Measurements from ENCODE around the gene TEAD1.
A peak's percentile ranks its signal among the peaks of the same experiment; 100 is the strongest.

TEAD1 gene

GRCh38 chr11:12743834-12744449, 69.7 kb downstream of the TEAD1 start:
- Histone ChIP-seq H3K27ac (ENCODE audit: low read length) (peak overlapping the region; percentile 88), H3F3A (ENCODE audit: insufficient read depth, low read length) (peaks cover 34% of the 10 kb centered on the region), H3K79me2 (ENCODE audit: low read length) (peaks cover 89% of the 10 kb centered on the region), H3K9me3 (replicated peaks; ENCODE audit: insufficient read depth, low read length) (no peaks in the 10 kb centered on the region), H3K9ac (ENCODE audit: low read length) (peak overlapping the region; percentile 60), H3K9me2 (replicated peaks; ENCODE audit: insufficient read depth, low read length) (no peaks in the 10 kb centered on the region), H3K4me1 (ENCODE audit: low read length) (peaks cover 49% of the 10 kb centered on the region), H2AFZ (ENCODE audit: low read length) (no peak overlapping the region), H3K36me3 (replicated peaks; ENCODE audit: insufficient read depth, low read length) (no peaks in the 10 kb centered on the region), H3K27me3 (replicated peaks; ENCODE audit: insufficient read depth, low read length) (no peaks in the 10 kb centered on the region), H4K20me1 (ENCODE audit: insufficient read depth, low read length) (no peaks in the 10 kb centered on the region), H3K4me3 (ENCODE audit: low read length) (peak overlapping the region; percentile 38), H3K4me2 (ENCODE audit: low read depth, low read length) (peak overlapping the region; percentile 89)
- TF ChIP-seq EZH2phosphoT487 (IDR thresholded peaks at IDR 0.05; ENCODE audit: low read length), result no peak
- no peak for TF ChIP-seq EZH2 (optimal IDR thresholded peaks at IDR 0.05; ENCODE audit: low read depth, low read length)
- TF ChIP-seq, protein P1, sequence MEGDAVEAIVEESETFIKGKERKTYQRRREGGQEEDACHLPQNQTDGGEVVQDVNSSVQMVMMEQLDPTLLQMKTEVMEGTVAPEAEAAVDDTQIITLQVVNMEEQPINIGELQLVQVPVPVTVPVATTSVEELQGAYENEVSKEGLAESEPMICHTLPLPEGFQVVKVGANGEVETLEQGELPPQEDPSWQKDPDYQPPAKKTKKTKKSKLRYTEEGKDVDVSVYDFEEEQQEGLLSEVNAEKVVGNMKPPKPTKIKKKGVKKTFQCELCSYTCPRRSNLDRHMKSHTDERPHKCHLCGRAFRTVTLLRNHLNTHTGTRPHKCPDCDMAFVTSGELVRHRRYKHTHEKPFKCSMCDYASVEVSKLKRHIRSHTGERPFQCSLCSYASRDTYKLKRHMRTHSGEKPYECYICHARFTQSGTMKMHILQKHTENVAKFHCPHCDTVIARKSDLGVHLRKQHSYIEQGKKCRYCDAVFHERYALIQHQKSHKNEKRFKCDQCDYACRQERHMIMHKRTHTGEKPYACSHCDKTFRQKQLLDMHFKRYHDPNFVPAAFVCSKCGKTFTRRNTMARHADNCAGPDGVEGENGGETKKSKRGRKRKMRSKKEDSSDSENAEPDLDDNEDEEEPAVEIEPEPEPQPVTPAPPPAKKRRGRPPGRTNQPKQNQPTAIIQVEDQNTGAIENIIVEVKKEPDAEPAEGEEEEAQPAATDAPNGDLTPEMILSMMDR (IDR thresholded peaks at IDR 0.05; ENCODE audit: low read length), result no peak
- DNase-seq, result peak; percentile 76

GRCh38 chr11:12744826-12745502, 70.7 kb downstream of the TEAD1 start:
- TF ChIP-seq EZH2phosphoT487 (IDR thresholded peaks at IDR 0.05; ENCODE audit: low read length), result no peak
- TF ChIP-seq EZH2 (optimal IDR thresholded peaks at IDR 0.05; ENCODE audit: low read depth, low read length), result no peak
- TF ChIP-seq, protein P1 (IDR thresholded peaks at IDR 0.05; ENCODE audit: low read length), result no peak
- Histone ChIP-seq H3K9me2 (replicated peaks; ENCODE audit: insufficient read depth, low read length) (no peaks in the 10 kb centered on the region), H3K4me2 (ENCODE audit: low read depth, low read length) (peak overlapping the region; percentile 89), H2AFZ (ENCODE audit: low read length) (peak overlapping the region; percentile 34; the same call in 1 of the 2 replicates), H3K4me1 (ENCODE audit: low read length) (peaks cover 49% of the 10 kb centered on the region), H3K27me3 (replicated peaks; ENCODE audit: insufficient read depth, low read length) (no peaks in the 10 kb centered on the region), H3K36me3 (replicated peaks; ENCODE audit: insufficient read depth, low read length) (no peaks in the 10 kb centered on the region), H4K20me1 (ENCODE audit: insufficient read depth, low read length) (no peaks in the 10 kb centered on the region), H3K4me3 (ENCODE audit: low read length) (peak overlapping the region; percentile 31), H3K9me3 (replicated peaks; ENCODE audit: insufficient read depth, low read length) (no peaks in the 10 kb centered on the region), H3K27ac (ENCODE audit: low read length) (peak overlapping the region; percentile 88), H3K9ac (ENCODE audit: low read length) (peak overlapping the region; percentile 60), H3F3A (ENCODE audit: insufficient read depth, low read length) (peaks cover 34% of the 10 kb centered on the region), H3K79me2 (ENCODE audit: low read length) (peaks cover 89% of the 10 kb centered on the region)
- DNase-seq, result peak; percentile 62

- Histone ChIP-seq H3K27ac (ENCODE audit: low read length) (peak overlapping the region; percentile 88; the same call in 1 of the 2 replicates), H3K79me2 (ENCODE audit: low read length) (peaks cover 89% of the 10 kb centered on the region)
Measured at GRCh38 chr11:12745787-12746186, 71.6 kb downstream of the TEAD1 start.

More at GRCh38 chr11:12745787-12746186, 71.6 kb downstream of the TEAD1 start:
- TF ChIP-seq, protein P1 (IDR thresholded peaks at IDR 0.05; ENCODE audit: low read length), result no peak
- TF ChIP-seq EZH2 (optimal IDR thresholded peaks at IDR 0.05; ENCODE audit: low read depth, low read length), result no peak
- TF ChIP-seq EZH2phosphoT487 (IDR thresholded peaks at IDR 0.05; ENCODE audit: low read length), result no peak
- no peaks in the 10 kb centered on the region for H3K36me3 ChIP-seq (replicated peaks; ENCODE audit: insufficient read depth, low read length)
- peak overlapping the region; percentile 60; the same call in 1 of the 2 replicates for H3K9ac ChIP-seq (ENCODE audit: low read length)
- no peaks in the 10 kb centered on the region for H3K9me3 ChIP-seq (replicated peaks; ENCODE audit: insufficient read depth, low read length)
- H3K9me2 ChIP-seq (replicated peaks; ENCODE audit: insufficient read depth, low read length), result no peaks in the 10 kb centered on the region
- no peaks in the 10 kb centered on the region for H3K27me3 ChIP-seq (replicated peaks; ENCODE audit: insufficient read depth, low read length)
- H3K4me3 ChIP-seq (ENCODE audit: low read length), result no peak overlapping the region
- no peak for DNase-seq
- H4K20me1 ChIP-seq (ENCODE audit: insufficient read depth, low read length), result no peaks in the 10 kb centered on the region
- peak overlapping the region; percentile 89 for H3K4me2 ChIP-seq (ENCODE audit: low read depth, low read length)
- H2AFZ ChIP-seq (ENCODE audit: low read length), result no peak overlapping the region
- peaks cover 34% of the 10 kb centered on the region for H3F3A ChIP-seq (ENCODE audit: insufficient read depth, low read length)
- peaks cover 49% of the 10 kb centered on the region for H3K4me1 ChIP-seq (ENCODE audit: low read length)
